ENCODE results near the gene ALDOA.

GRCh38 chr16:30031477-30031918, 34.1 kb upstream of the ALDOA start:
- TF ChIP-seq CTCF (IDR thresholded peaks at IDR 0.05; ENCODE audit: insufficient read depth, low read length) (no peak), POLR2AphosphoS5 (IDR thresholded peaks at IDR 0.05; ENCODE audit: low read depth) (no peak)
- TF ChIP-seq, protein P1, sequence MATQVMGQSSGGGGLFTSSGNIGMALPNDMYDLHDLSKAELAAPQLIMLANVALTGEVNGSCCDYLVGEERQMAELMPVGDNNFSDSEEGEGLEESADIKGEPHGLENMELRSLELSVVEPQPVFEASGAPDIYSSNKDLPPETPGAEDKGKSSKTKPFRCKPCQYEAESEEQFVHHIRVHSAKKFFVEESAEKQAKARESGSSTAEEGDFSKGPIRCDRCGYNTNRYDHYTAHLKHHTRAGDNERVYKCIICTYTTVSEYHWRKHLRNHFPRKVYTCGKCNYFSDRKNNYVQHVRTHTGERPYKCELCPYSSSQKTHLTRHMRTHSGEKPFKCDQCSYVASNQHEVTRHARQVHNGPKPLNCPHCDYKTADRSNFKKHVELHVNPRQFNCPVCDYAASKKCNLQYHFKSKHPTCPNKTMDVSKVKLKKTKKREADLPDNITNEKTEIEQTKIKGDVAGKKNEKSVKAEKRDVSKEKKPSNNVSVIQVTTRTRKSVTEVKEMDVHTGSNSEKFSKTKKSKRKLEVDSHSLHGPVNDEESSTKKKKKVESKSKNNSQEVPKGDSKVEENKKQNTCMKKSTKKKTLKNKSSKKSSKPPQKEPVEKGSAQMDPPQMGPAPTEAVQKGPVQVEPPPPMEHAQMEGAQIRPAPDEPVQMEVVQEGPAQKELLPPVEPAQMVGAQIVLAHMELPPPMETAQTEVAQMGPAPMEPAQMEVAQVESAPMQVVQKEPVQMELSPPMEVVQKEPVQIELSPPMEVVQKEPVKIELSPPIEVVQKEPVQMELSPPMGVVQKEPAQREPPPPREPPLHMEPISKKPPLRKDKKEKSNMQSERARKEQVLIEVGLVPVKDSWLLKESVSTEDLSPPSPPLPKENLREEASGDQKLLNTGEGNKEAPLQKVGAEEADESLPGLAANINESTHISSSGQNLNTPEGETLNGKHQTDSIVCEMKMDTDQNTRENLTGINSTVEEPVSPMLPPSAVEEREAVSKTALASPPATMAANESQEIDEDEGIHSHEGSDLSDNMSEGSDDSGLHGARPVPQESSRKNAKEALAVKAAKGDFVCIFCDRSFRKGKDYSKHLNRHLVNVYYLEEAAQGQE (IDR thresholded peaks at IDR 0.05; ENCODE audit: insufficient replicate concordance, low read depth), result no peak
